B cell (primary cell): ENCODE results near the gene BOD1. TPM values are rescaled to one million over a fixed set of nuclear protein-coding genes. Genes with fewer than 3 reads are reported as not detected.

ENCODE experiments used
- ATAC-seq: fragments of 200-7000 bp; cut with Tn5 transposase; one replicate; pipeline ENCODE4 v1.10.0; 2021; ENCODE audit warnings: low read depth, mild to moderate bottlenecking, moderate number of reproducible peaks, moderate library complexity
- CTCF ChIA-PET: fragments of 350-600 bp; sonication (Branson Sonifier 250); formaldehyde crosslinking; loops from one replicate; lab custom pipeline; 2021; ENCODE audit warnings: antibody characterized with exemption, inconsistent platforms; lab: Charles Lee
- POLR2A ChIA-PET: fragments of 350-600 bp; sonication (Branson Sonifier 250); formaldehyde crosslinking; loops from one replicate; lab custom pipeline; 2021; ENCODE audit warnings: antibody characterized with exemption; lab: Charles Lee
- DNase-seq: peaks from one replicate; pipeline ENCODE4 v3.0.0; 2013
- H2AFZ ChIP-seq: 2 replicates; pipeline ENCODE4 v1.6.1; 2012; ENCODE audit warnings: mild to moderate bottlenecking, low read depth, low read length; ENCODE audit not compliant: insufficient read depth, poor library complexity, severe bottlenecking
- H3K27ac ChIP-seq, 2 donors: 1 replicate in 1 of 2; 2 replicates in 1 of 2; pipeline ENCODE4 v1.5.1; 2012 to 2013; ENCODE audit warnings: low read length in 2 of 2, mild to moderate bottlenecking in 2 of 2, moderate library complexity in 1 of 2
- H3K27me3 ChIP-seq, 4 experiments: fragments of 200-600 bp in 1 of 4; sonication (generic) in 1 of 4; replicated peaks in 1 of 4; 1 replicate in 2 of 4; 2 replicates in 2 of 4; pipeline versions ENCODE4 v1.6.1 to v1.7.0; 2013 to 2016; ENCODE audit warnings: low read length in 3 of 4, mild to moderate bottlenecking in 2 of 4, mixed read lengths in 1 of 4, moderate library complexity in 1 of 4; ENCODE audit not compliant: insufficient read depth in 4 of 4, control insufficient read depth in 3 of 4; ENCODE audit errors: control extremely low read depth in 1 of 4
- H3K36me3 ChIP-seq, 2 experiments: replicated peaks in 1 of 2; 1 replicate in 1 of 2; 2 replicates in 1 of 2; pipeline versions ENCODE4 v1.6.1 to v1.7.1; 2013; ENCODE audit warnings: low read length in 1 of 2; ENCODE audit not compliant: insufficient read depth in 2 of 2, control insufficient read depth in 1 of 2; ENCODE audit errors: control extremely low read depth in 1 of 2, extremely low read depth in 1 of 2
- H3K4me1 ChIP-seq, 2 donors: fragments of 200-600 bp in 1 of 2; sonication (generic) in 1 of 2; 1 replicate in 1 of 2; 2 replicates in 1 of 2; pipeline versions ENCODE4 v1.5.1 to v1.6.1; 2013 to 2017; ENCODE audit warnings: low read length in 2 of 2; ENCODE audit not compliant: control insufficient read depth in 2 of 2, insufficient read depth in 2 of 2
- H3K4me2 ChIP-seq: replicated peaks from 2 replicates; pipeline ENCODE3; 2012; ENCODE audit warnings: mild to moderate bottlenecking, low read depth, low read length; ENCODE audit not compliant: poor library complexity, severe bottlenecking
- H3K4me3 ChIP-seq, 5 experiments: fragments of 200-600 bp in 1 of 5; sonication (generic) in 1 of 5; 1 replicate in 3 of 5; 2 replicates in 2 of 5; pipeline versions ENCODE4 v1.5.1 to v1.7.0; 2011 to 2016; ENCODE audit warnings: low read length in 4 of 5, mild to moderate bottlenecking in 4 of 5, low read depth in 2 of 5, control low read depth in 1 of 5, moderate library complexity in 1 of 5; ENCODE audit not compliant: insufficient read depth in 1 of 5; ENCODE audit errors: control extremely low read depth in 1 of 5, extremely low read depth in 1 of 5
- H3K79me2 ChIP-seq: fragments of 200-600 bp; sonication (generic); one replicate; pipeline ENCODE4 v1.6.0; 2016; ENCODE audit warnings: low read length; ENCODE audit not compliant: control insufficient read depth, insufficient read depth
- H3K9ac ChIP-seq: fragments of 200-600 bp; sonication (generic); 2 replicates; pipeline ENCODE4 v1.6.1; 2017; ENCODE audit warnings: mild to moderate bottlenecking, low read length, moderate library complexity
- H3K9me3 ChIP-seq, 3 donors: one replicate each; pipeline versions ENCODE4 v1.6.1 to v1.7.1; 2013; ENCODE audit warnings: low read length in 2 of 3; ENCODE audit not compliant: control insufficient read depth in 2 of 3, insufficient read depth in 1 of 3; ENCODE audit errors: control extremely low read depth in 1 of 3
- H4K20me1 ChIP-seq: 2 replicates; pipeline ENCODE4 v1.6.0; 2012; ENCODE audit warnings: mild to moderate bottlenecking, low read length; ENCODE audit not compliant: insufficient read depth, control insufficient read depth, poor library complexity, severe bottlenecking
- H3K27ac Mint-ChIP-seq: one replicate; pipeline ENCODE4 v1.8.0; 2021; ENCODE audit warnings: mixed read lengths
- H3K27me3 Mint-ChIP-seq: one replicate; pipeline ENCODE4 v1.8.0; 2021; ENCODE audit warnings: mixed read lengths
- H3K4me1 Mint-ChIP-seq: one replicate; pipeline ENCODE4 v1.8.0; 2021; ENCODE audit warnings: mixed read lengths
- H3K4me3 Mint-ChIP-seq: one replicate; pipeline ENCODE4 v1.8.0; 2021; ENCODE audit warnings: mixed read lengths
- H3K9me3 Mint-ChIP-seq: one replicate; pipeline ENCODE4 v1.8.0; 2022; ENCODE audit warnings: mixed read lengths; ENCODE audit not compliant: insufficient read depth
- CTCF ChIP-seq: fragments of 200-600 bp; IDR thresholded peaks from one replicate; pipeline ENCODE4 v1.8.0; 2022; ENCODE audit warnings: antibody characterized with exemption, mild to moderate bottlenecking
- EZH2 ChIP-seq: IDR thresholded peaks from 2 replicates; pipeline ENCODE4 v1.6.1; 2012; ENCODE audit warnings: borderline replicate concordance, low read depth, mild to moderate bottlenecking, moderate library complexity, low read length; ENCODE audit not compliant: insufficient read depth, poor library complexity, severe bottlenecking
- WGBS: methylation state at CpG from one replicate; pipeline ENCODE4 v1.1.5; 2013; ENCODE audit warnings: missing lambda C conversion rate; ENCODE audit not compliant: insufficient coverage; 5-methylcytosine and 5-hydroxymethylcytosine counted together
- intact Hi-C: fragments of 100-400 bp; cut with micrococcal nuclease; formaldehyde crosslinking; loops from one replicate; pipeline ENCODE4 v1.10.0; 2022
- polyA plus RNA-seq: library from polyadenylated mRNA; depleted of rRNA; stranded (reverse); fragments of >200 nt; gene quantifications from 2 replicates; pipeline ENCODE4 v1.2.3, GENCODE V29; 2012
- total RNA-seq, 2 donors: library from RNA; stranded (reverse); fragments of 120-200 nt in 1 of 2; gene quantifications; 1 replicate in 1 of 2; 2 replicates in 1 of 2; pipeline versions ENCODE4 v1.2.3 to v1.2.4, GENCODE V29; 2013 to 2022

BOD1 gene
- total and polyA plus RNA-seq, 2 donors (not counting 1 experiment from before 2014, with no cell fraction given) = 15.1 to 34.7 TPM

GRCh38 chr5:173620784-173621183 is 4.3 kb upstream of the BOD1 start:
- Histone ChIP-seq H3K36me3 (no peaks in the 10 kb centered on the region), H3K4me2 (no peak overlapping the region), H3K4me3 (no peak overlapping the region), H3K27ac (no peak overlapping the region), H3K9me3 (no peaks in the 10 kb centered on the region), H3K79me2 (peaks cover 4% of the 10 kb centered on the region), H2AFZ (no peak overlapping the region), H3K9ac (no peak overlapping the region), H3K4me1 (peaks cover 7 to 12% of the 10 kb centered on the region in 2 donors), H3K27me3 (no peaks in the 10 kb centered on the region), H4K20me1 (no peaks in the 10 kb centered on the region)
- DNase-seq (no peak), ATAC-seq (no peak)
- WGBS = 31% methylated on average over 2 of the region's 3 CpGs
- TF ChIP-seq CTCF = no peak
- TF ChIP-seq EZH2 = no peak
- Mint-ChIP-seq H3K4me1 (peaks cover 18% of the 10 kb centered on the region), H3K4me3 (no peak overlapping the region), H3K27me3 (no peaks in the 10 kb centered on the region), H3K9me3 (no peaks in the 10 kb centered on the region), H3K27ac (no peak overlapping the region)
- CTCF ChIA-PET = interaction anchor here (1.9 to 12.6 kb wide), 5 partner anchors 265 to 352 kb away, joined by 4 to 201 read pairs (median 60); partner anchors contain the start of gene CPEB4
- intact Hi-C loops = no loop called here
- POLR2A ChIA-PET = no interaction called here

GRCh38 chr5:173618927-173619519 is 2.6 kb upstream of the BOD1 start:
- Histone ChIP-seq H3K4me1 (peaks cover 21 to 24% of the 10 kb centered on the region in 2 donors), H3K36me3 (no peaks in the 10 kb centered on the region), H4K20me1 (peaks cover 16% of the 10 kb centered on the region), H3K79me2 (peaks cover 22% of the 10 kb centered on the region), H3K27ac (no peak overlapping the region), H3K27me3 (no peaks in the 10 kb centered on the region), H3K9me3 (no peaks in the 10 kb centered on the region), H3K4me3 (no peak overlapping the region), H3K9ac (no peak overlapping the region), H3K4me2 (peak overlapping the region; percentile 48), H2AFZ (peak overlapping the region; percentile 48)
- H3K9me3 Mint-ChIP-seq = no peaks in the 10 kb centered on the region
- H3K4me1 Mint-ChIP-seq = peaks cover 30% of the 10 kb centered on the region
- ChIA-PET CTCF (interaction anchor here (0.6 to 12.6 kb wide), 16 partner anchors 9 to 693 kb away, joined by 3 to 201 read pairs (median 5); partner anchors contain the start of gene CPEB4), POLR2A (interaction anchor here (1.7 kb wide), 1 partner anchor 268 kb away, joined by 5 read pairs; no protein-coding TSS in a partner anchor)
- DNase-seq (peak; percentile 80), ATAC-seq (no peak)
- H3K4me3 Mint-ChIP-seq = no peak overlapping the region
- WGBS = no CpG with 5 or more reads among the region's 7 CpGs
- no peaks in the 10 kb centered on the region for H3K27me3 Mint-ChIP-seq
- no peak for TF ChIP-seq EZH2
- TF ChIP-seq CTCF = peak; percentile 88
- intact Hi-C loops = loop anchor here (1.0 to 10.0 kb wide), 8 partner anchors 63 to 1434 kb away; partner anchors contain the start of gene STK10
- H3K27ac Mint-ChIP-seq = no peak overlapping the region
